Measurements from ENCODE around the gene CCDC13.

The CCDC13 gene

DNA sequence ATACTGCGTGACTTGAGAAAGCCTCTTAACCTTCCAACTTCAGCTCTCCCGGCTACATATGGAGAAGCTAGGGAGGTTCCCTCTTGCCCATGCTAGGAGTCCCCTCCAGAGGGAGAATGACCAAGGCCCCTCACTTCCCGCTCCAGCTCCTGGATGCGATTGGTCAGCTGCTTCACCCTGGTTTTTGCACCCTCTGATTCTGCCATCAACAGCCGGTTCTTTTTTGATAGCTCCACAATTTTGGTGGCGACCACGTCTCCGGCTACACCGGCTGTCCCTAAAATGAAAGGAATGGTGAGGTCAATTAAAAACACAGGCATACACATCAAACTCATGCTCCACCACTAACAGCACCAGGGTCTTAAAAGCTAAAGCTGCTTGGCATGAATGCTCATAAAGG is 20.6 kb downstream of the CCDC13 start:
- no peak for DNase-seq

- DNase-seq: no peak
Observed at GRCh38 chr3:42751609-42752008, 21.4 kb downstream of the CCDC13 start.

DNA sequence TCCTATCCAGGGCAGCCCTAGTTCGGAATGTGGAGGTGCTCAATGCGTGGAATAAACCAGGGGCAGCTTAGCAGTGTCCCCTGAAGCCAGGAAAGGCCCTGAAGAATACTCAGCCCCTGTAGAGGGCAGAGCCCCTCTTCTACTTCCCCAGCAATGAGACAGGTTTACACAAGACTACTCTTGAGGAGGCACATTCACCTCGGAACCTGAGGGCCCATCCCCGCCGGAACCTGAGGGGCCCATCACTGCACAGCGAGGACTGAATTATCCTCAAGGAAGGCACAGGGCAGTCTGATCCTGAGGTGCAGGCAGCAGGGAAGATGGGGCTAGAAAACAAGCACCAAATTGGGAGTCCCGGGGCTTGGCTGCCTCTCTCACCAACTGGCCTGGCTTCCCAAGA is 22.2 kb downstream of the CCDC13 start:
- DNase-seq: no peak

DNA sequence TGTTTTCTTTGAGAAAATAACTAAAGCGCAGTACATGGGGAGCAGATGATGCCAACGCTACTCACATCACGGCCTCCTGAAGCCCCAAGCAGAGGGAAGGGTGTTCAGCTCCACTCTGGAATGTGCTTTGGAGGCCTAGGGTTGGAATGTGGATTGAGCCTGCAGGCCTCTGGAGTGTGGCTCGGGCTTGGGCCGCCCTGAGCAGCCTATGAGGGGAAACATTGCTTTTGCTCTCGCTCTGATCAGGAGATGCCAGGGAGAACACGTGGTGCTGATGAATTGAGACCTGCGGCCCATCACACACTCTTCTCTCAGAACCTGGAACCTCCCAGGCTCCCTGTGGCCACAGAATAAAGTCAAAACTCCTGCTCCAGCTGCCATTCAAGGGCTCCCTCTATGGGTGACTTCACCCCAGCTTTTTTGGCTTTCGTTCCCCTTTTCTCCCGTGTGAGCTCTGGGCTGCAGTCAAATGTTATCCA is 23.3 kb downstream of the CCDC13 start:
- DNase-seq: no peak

DNA sequence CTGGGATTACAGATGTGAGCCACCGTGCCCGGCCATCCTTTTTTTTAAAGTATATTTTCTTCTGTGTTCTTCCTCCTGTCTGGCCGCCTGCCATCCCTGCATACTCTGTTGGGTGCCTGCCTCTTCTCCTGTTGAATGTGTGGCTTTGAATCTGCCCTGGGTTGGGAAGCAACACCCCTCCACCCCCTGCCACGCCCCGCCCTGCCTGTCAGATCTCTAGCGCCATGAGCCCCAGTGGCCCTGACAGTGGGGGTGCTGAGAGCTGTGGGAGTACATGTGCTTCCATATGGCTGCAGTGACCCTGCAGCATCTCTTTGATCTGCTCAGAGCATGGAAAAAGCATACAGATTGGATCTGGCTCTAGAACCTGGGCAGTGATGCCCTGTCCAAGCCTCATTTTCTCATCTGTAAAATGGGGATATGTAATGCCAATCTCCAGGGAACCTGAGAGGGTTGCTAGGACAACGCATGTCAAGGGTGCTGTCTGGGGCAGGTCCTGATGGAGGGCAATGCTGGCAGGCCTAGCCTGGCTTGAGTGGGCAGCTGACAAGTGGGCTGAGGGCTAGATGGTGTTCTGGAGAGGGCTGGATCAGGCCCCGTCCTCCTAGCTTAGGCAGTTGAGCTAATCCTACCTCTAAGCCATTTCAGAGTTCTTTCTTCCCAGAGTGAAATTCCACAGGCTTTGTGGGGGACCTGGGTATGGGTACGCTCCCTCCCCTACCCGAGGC is 23.9 kb downstream of the CCDC13 start:
- DNase-seq: no peak

- no peak for DNase-seq
Observed at GRCh38 chr3:42747581-42747980, 25.5 kb downstream of the CCDC13 start.

GRCh38 chr3:42746455-42747450 is 26.3 kb downstream of the CCDC13 start:
- peak; percentile 75 for DNase-seq

DNA sequence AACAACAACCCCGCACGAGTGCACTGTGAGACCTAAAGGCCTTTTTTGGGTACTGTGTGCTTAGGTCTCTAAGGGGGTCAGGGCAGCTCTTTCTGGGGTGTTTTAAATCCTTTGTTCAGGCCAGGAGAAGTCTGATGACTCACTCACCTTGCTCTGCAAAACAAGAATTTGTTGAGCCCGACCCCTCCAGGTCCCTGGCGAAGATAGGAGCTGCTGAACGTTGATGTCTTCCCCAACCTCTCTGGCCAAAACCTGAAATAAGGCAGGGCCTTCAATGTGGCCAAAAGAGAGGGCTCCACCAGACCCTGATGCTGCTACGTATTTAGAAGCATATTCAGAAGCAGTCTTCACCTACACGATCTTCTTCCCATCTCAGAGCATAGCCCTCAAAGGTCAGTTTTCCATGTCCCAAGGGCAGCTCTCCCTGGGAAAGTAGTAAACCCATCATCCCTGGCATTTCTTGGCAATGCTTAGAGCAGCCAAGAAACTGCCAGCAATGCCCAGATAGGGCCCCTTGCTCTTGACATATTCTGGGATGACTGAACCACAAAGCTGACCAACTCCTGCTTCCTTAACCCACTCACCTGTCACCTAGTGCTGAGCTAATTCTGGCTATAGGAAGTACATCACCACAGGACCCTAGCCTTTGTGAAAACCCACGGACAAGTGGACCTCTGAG is 27.1 kb downstream of the CCDC13 start:
- no peak for DNase-seq

DNA sequence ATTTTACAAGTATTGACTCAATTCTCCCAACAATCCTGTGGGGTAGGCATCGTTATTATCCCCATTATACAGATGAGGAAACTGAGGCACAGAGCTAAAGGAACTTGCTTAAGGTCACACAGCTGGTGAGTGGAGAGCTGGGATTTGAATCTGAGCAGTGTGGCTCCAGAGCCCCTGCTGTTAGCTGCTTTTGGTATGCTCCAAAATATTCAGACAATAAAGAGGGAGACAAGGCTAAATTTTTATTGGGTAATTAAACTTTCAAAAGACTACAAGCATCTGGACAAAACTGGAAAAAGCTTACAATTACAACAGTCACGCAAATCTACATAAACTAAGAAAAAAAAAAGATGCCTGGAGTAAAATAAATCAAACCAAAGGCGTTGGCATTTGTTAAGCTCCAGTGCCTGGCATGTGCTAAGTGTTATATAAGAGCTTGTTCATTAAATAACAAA is 27.7 kb downstream of the CCDC13 start:
- DNase-seq: no peak

DNA sequence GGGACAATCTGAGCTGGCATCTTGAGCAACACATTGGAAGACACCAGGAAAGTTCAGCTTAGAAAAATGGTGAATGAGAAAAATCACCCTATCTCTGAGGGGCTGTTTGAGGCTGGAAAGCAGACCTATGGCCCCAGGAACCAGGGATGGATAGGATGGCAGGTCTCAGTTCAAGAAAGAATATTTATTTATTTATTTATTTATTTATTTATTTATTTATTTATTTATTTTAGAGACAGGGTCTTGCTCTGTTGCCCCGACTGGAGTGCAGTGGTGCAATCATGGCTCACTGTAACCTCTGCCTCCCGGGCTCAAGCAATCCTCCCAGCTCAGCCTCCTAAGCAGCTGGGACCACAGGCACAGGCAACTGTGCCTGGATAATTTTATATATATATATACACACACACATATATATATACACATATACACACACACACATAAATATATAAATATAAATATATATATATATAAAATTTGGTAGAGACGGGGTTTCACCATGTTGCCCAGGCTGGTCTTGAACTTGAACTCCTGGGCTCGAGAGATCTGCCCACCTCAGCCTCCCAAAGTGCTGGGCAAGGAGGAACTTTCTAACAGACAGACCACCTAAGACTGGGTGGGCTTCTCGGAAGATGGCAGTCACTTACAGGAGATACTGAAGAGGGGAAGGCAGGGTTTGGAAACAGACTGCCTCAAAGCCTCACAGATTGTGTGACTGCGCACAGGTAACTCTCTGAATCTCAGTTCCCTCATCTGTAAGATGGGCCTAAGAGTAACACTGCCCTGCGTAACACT is 29.7 kb downstream of the CCDC13 start:
- no peak for DNase-seq

DNA sequence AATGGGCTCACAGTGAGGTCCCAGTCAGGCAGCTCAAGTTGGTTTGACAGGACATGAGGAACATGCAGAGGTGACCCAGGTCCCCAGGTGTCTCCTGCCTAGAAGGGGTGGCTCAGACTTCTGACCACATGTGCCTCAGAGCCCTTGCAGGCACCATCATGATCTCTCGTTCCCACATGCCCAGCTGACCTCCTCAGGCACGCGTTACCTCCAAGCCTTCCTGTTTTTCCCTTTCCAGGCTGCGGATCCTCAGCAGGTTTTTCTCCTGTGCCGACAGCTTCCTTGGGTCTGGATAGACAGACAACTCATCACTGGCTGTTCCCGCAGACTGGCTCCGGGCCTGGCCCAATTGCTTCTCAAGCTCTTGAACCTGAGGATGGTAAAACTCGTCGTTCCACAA is 30.4 kb downstream of the CCDC13 start:
- no peak for DNase-seq

DNA sequence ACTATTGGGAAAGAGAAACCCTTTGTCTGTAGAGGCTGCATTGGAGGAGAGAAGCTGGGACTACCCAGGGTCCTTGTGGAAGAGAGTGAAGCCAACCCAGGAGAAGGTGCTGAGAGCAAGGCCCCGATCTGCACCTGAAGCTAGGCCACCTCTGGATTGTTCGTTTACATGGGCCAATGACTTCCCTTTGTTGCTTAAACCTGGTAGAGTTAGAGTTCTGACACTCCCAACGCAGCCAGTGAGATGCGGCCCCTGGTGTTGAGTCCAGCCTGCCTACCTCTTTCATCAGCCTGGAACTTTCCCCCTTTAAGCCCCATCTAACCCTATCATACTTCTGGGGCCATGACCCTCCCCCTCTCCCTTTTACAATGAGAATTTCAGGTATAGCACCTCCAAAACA is 30.8 kb downstream of the CCDC13 start:
- DNase-seq: no peak

- no peak for DNase-seq
Observed at GRCh38 chr3:42741796-42742195, 31.3 kb downstream of the CCDC13 start.

GRCh38 chr3:42739401-42740158 is 33.5 kb downstream of the CCDC13 start:
- DNase-seq: peak; percentile 73

- DNase-seq: no peak
Observed at GRCh38 chr3:42736531-42736930, 36.5 kb downstream of the CCDC13 start.

GRCh38 chr3:42736081-42736480 is 37.0 kb downstream of the CCDC13 start:
- DNase-seq: peak; percentile 66

GRCh38 chr3:42735615-42736014 is 37.4 kb downstream of the CCDC13 start:
- no peak for DNase-seq

GRCh38 chr3:42735019-42735418 is 38.0 kb downstream of the CCDC13 start:
- DNase-seq: no peak

- DNase-seq: no peak
Observed at GRCh38 chr3:42734263-42734860, 38.7 kb downstream of the CCDC13 start.

- DNase-seq: peak; percentile 88
Observed at GRCh38 chr3:42733501-42734262, 39.4 kb downstream of the CCDC13 start.

All from NCI-H2029 (cell line).